Neuronal stem cell (in vitro differentiated cells): ENCODE results near the gene DVL1.
A peak's percentile ranks its signal among the peaks of the same experiment; 100 is the strongest.

Experiments used
- DNase-seq: peaks from one replicate; pipeline ENCODE4 v3.0.0-alpha.2; 2013; ENCODE audit warnings: low spot score
- H2AFZ ChIP-seq: one replicate; pipeline ENCODE4 v1.6.1; 2013; ENCODE audit warnings: mild to moderate bottlenecking, low read length, inconsistent platforms
- H2AK5ac ChIP-seq: 2 replicates; pipeline ENCODE4 v1.6.1; 2013; ENCODE audit warnings: low read depth, mild to moderate bottlenecking, inconsistent platforms, low read length, moderate library complexity, mixed read lengths
- H2BK120ac ChIP-seq: 2 replicates; pipeline ENCODE4 v1.6.1; 2013; ENCODE audit warnings: low read depth, mild to moderate bottlenecking, inconsistent platforms, low read length, moderate library complexity, mixed read lengths
- H2BK12ac ChIP-seq: one replicate; pipeline ENCODE4 v1.6.1; 2013; ENCODE audit warnings: low read length, inconsistent platforms
- H2BK15ac ChIP-seq: 2 replicates; pipeline ENCODE4 v1.6.1; 2013; ENCODE audit warnings: mild to moderate bottlenecking, low read length, inconsistent platforms, mixed read lengths
- H2BK5ac ChIP-seq: one replicate; pipeline ENCODE4 v1.6.1; 2013; ENCODE audit warnings: inconsistent platforms, mild to moderate bottlenecking, low read length, moderate library complexity
- H3K14ac ChIP-seq: one replicate; pipeline ENCODE4 v1.6.1; 2013; ENCODE audit warnings: low read length, inconsistent platforms
- H3K18ac ChIP-seq: 2 replicates; pipeline ENCODE4 v1.6.1; 2013; ENCODE audit warnings: low read length, inconsistent platforms
- H3K23ac ChIP-seq: 2 replicates; pipeline ENCODE4 v1.6.1; 2013; ENCODE audit warnings: low read depth, mild to moderate bottlenecking, mixed read lengths, low read length, inconsistent platforms; ENCODE audit not compliant: poor library complexity
- H3K27ac ChIP-seq: replicated peaks from 3 replicates; pipeline ENCODE4 v1.5.1; 2013; ENCODE audit warnings: low read length, inconsistent platforms
- H3K27me3 ChIP-seq, 3 experiments: 2 replicates each; pipeline ENCODE4 v1.6.1; 2013; ENCODE audit warnings: low read length in 3 of 3, mild to moderate bottlenecking in 2 of 3, inconsistent platforms in 1 of 3, low read depth in 1 of 3, mixed read lengths in 1 of 3, moderate library complexity in 1 of 3; ENCODE audit not compliant: control insufficient read depth in 3 of 3, insufficient read depth in 3 of 3
- H3K36me3 ChIP-seq, 2 donors: replicated peaks in 1 of 2; 2 replicates each; pipeline ENCODE4 v1.6.1; 2013; ENCODE audit warnings: low read length in 2 of 2; ENCODE audit not compliant: control insufficient read depth in 2 of 2, insufficient read depth in 2 of 2
- H3K4ac ChIP-seq: 2 replicates; pipeline ENCODE4 v1.6.1; 2013; ENCODE audit warnings: inconsistent platforms, mild to moderate bottlenecking, low read length, moderate library complexity
- H3K4me1 ChIP-seq, 2 donors: 1 replicate in 1 of 2; 2 replicates in 1 of 2; pipeline ENCODE4 v1.6.1; 2013; ENCODE audit warnings: low read length in 2 of 2, low read depth in 1 of 2; ENCODE audit not compliant: control insufficient read depth in 2 of 2, insufficient read depth in 1 of 2
- H3K4me2 ChIP-seq: one replicate; pipeline ENCODE4 v1.6.1; 2013; ENCODE audit warnings: mild to moderate bottlenecking, low read length, inconsistent platforms; ENCODE audit not compliant: insufficient read depth, poor library complexity, severe bottlenecking
- H3K4me3 ChIP-seq, 2 donors: 2 replicates each; pipeline ENCODE4 v1.5.1; 2013; ENCODE audit warnings: low read length in 2 of 2, mild to moderate bottlenecking in 2 of 2, inconsistent platforms in 1 of 2, moderate library complexity in 1 of 2
- H3K79me1 ChIP-seq: one replicate; pipeline ENCODE4 v1.6.1; 2013; ENCODE audit warnings: low read depth, mild to moderate bottlenecking, inconsistent platforms, low read length, moderate library complexity
- H3K9ac ChIP-seq: one replicate; pipeline ENCODE4 v1.6.1; 2013; ENCODE audit warnings: mild to moderate bottlenecking, low read depth, low read length, inconsistent platforms; ENCODE audit not compliant: poor library complexity
- H3K9me3 ChIP-seq, 2 donors: replicated peaks in 1 of 2; 2 replicates each; pipeline versions ENCODE3 to v1.6.1; 2013; ENCODE audit warnings: low read length in 2 of 2, mild to moderate bottlenecking in 2 of 2, inconsistent platforms in 1 of 2, low read depth in 1 of 2, mixed read lengths in 1 of 2, moderate library complexity in 1 of 2; ENCODE audit not compliant: control insufficient read depth in 2 of 2, insufficient read depth in 1 of 2
- H4K8ac ChIP-seq: one replicate; pipeline ENCODE4 v1.6.1; 2013; ENCODE audit warnings: low read depth, mild to moderate bottlenecking, inconsistent platforms, low read length, moderate library complexity
- H4K91ac ChIP-seq: one replicate; pipeline ENCODE4 v1.6.1; 2013; ENCODE audit warnings: low read length, low read depth, mild to moderate bottlenecking, inconsistent platforms; ENCODE audit not compliant: poor library complexity
- WGBS, 2 donors: extraction: QIAGEN DNeasy Blood & Tissue Kit; methylation state at CpG; one replicate each; pipeline ENCODE4 v1.1.7; 2013; ENCODE audit warnings: missing lambda C conversion rate in 2 of 2, mixed read lengths in 1 of 2; ENCODE audit not compliant: insufficient read length in 2 of 2, insufficient replicate concordance in 1 of 2; ENCODE audit errors: extremely low coverage in 2 of 2; 5-methylcytosine and 5-hydroxymethylcytosine counted together

The DVL1 gene

DNA sequence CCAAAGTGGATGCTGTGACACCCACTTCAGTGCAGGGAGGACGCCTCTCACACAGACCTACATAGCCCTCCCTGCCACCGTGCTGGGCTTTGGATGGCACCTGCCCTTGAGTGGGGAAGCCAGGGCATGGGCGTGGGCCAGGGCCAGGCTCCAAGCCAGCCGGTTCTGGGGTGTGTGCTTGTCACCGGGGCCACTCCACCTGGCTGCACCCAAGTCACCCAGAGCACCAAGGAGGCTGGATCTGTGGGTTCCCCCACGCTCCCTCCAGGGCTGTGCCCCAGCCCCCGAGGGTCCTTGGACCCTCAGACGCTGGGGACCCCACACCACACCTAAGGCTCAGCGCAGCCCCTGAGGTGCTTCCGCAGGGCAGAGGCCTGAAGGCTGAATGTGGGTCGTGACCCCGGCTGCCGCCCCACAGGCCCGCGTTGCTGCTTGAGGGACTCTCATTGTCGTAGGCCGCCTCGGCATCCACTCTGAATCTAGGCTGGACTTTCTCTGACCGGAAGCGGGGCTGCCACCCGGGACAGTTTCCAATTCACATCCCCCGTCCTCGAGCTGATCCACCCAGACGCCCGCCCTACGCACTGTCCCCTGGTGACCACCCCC lies 7.7 kb upstream of the DVL1 start:
- peaks cover 4% of the 10 kb centered on the region for H3K79me1 ChIP-seq
- peak overlapping the region; percentile 97 for H4K91ac ChIP-seq
- H3K27me3 ChIP-seq, result peaks cover 0 to 25% (median 14%) of the 10 kb centered on the region in 3 experiments
- peaks cover 0 to 3% of the 10 kb centered on the region in 2 donors for H3K9me3 ChIP-seq
- peak overlapping the region; percentile 85 for H2BK15ac ChIP-seq
- H2BK5ac ChIP-seq, result peak overlapping the region; percentile 75
- peak overlapping the region; percentile 99 for H2AK5ac ChIP-seq
- H4K8ac ChIP-seq, result no peak overlapping the region
- no CpG with 5 or more reads among the region's 26 CpGs for WGBS, 2 donors
- H3K14ac ChIP-seq, result peak overlapping the region; percentile 25
- peak overlapping the region; percentile 65 for H3K23ac ChIP-seq
- peaks cover 2 to 5% of the 10 kb centered on the region in 2 donors for H3K36me3 ChIP-seq
- no peak for DNase-seq
- H2AFZ ChIP-seq, result no peak overlapping the region
- peak overlapping the region; percentile 40 for H3K4me2 ChIP-seq
- H3K4ac ChIP-seq, result peak overlapping the region; percentile 66
- H2BK12ac ChIP-seq, result peak overlapping the region; percentile 82
- H3K9ac ChIP-seq, result peak overlapping the region; percentile 60
- peak overlapping the region in 1 of 2 donors; percentile 39 for H3K4me3 ChIP-seq
- H3K18ac ChIP-seq, result peak overlapping the region; percentile 93
- H2BK120ac ChIP-seq, result peak overlapping the region; percentile 91
- H3K27ac ChIP-seq, result no peak overlapping the region
- H3K4me1 ChIP-seq, result peaks cover 56 to 60% of the 10 kb centered on the region in 2 donors

DNA sequence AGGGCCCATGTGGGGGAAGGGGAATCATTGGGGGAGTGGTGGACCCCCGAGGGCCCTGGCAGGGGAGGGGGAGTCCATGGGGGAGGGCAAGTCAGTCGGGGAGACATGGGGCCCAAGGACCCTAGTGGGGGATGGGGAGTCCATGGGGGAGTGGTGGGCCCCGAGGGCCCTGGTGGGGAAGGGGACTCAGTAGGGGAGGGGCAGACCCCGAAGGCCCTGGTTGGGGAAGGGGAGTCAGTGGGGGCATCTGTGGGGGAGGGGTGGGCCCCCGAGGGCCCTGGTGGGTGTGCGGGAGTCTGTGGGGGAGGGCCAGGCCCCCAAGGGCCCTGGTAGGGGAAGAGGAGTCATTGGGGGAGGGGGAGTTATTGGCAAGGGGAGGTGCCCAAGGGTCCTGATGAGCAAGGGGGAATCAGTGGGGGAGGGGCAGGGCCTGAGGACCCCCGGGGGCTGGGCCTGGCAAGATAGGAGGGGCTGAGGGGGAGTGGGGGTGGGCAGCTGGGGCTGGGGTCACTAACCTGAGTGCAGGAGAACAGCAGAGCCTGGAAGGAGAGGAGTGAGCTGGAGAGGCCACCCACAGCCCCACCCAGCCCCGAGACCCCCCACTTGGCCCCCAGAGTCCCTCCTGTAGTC lies 7.1 kb upstream of the DVL1 start:
- no peak overlapping the region for H4K8ac ChIP-seq
- no peak for DNase-seq
- H2BK15ac ChIP-seq, result peak overlapping the region; percentile 85
- H3K18ac ChIP-seq, result peak overlapping the region; percentile 93
- H2BK12ac ChIP-seq, result peak overlapping the region; percentile 82
- peaks cover 2 to 5% of the 10 kb centered on the region in 2 donors for H3K36me3 ChIP-seq
- peak overlapping the region; percentile 91 for H2BK120ac ChIP-seq
- H4K91ac ChIP-seq, result no peak overlapping the region
- H3K9me3 ChIP-seq, result peaks cover 0 to 3% of the 10 kb centered on the region in 2 donors
- no peak overlapping the region for H3K4me2 ChIP-seq
- H3K27ac ChIP-seq, result no peak overlapping the region
- H2BK5ac ChIP-seq, result no peak overlapping the region
- H2AK5ac ChIP-seq, result peak overlapping the region; percentile 99
- H3K23ac ChIP-seq, result peak overlapping the region; percentile 29
- WGBS, 2 donors, result no CpG with 5 or more reads among the region's 8 CpGs
- no peak overlapping the region for H3K4ac ChIP-seq
- H3K79me1 ChIP-seq, result peaks cover 4% of the 10 kb centered on the region
- no peak overlapping the region for H2AFZ ChIP-seq
- H3K14ac ChIP-seq, result no peak overlapping the region
- no peak overlapping the region for H3K9ac ChIP-seq
- peaks cover 56 to 65% of the 10 kb centered on the region in 2 donors for H3K4me1 ChIP-seq
- H3K27me3 ChIP-seq, result peaks cover 0 to 25% (median 14%) of the 10 kb centered on the region in 3 experiments
- H3K4me3 ChIP-seq, result peak overlapping the region in 1 of 2 donors; percentile 39

DNA sequence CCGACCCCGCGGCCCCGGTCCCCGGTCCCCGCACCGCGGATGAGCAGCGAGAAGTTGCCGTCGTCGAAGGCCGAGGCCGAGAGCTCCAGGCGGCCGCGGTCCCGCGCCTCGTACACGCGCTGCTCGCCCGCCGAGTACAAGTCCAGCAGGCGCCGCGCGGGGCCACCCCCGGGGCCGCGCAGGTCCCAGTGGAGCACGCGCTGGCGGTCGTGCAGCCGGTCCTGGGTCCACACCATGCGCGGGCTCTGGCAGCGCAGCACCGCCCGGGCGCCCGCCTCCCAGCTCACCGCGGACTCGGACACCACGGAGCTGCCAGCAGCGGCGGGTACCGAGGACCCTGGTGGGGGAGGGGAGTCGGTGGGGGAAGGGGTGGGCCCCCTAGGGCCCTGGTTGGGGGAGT lies 6.2 kb upstream of the DVL1 start:
- H2AFZ ChIP-seq, result no peak overlapping the region
- peak overlapping the region; percentile 91 for H2BK120ac ChIP-seq
- peak overlapping the region; percentile 49 for H3K4me2 ChIP-seq
- no peak overlapping the region for H3K9ac ChIP-seq
- peak overlapping the region; percentile 92 for H2AK5ac ChIP-seq
- H3K14ac ChIP-seq, result no peak overlapping the region
- no peak overlapping the region for H4K8ac ChIP-seq
- peak overlapping the region in 1 of 2 donors; percentile 36 for H3K4me3 ChIP-seq
- no peak overlapping the region for H4K91ac ChIP-seq
- H3K27me3 ChIP-seq, result peaks cover 0 to 25% (median 14%) of the 10 kb centered on the region in 3 experiments
- no peak overlapping the region for H3K27ac ChIP-seq
- peak overlapping the region; percentile 92 for H3K18ac ChIP-seq
- no CpG with 5 or more reads among the region's 52 CpGs for WGBS, 2 donors
- H2BK12ac ChIP-seq, result no peak overlapping the region
- H3K4ac ChIP-seq, result no peak overlapping the region
- H3K79me1 ChIP-seq, result peaks cover 4% of the 10 kb centered on the region
- H3K4me1 ChIP-seq, result peaks cover 48 to 58% of the 10 kb centered on the region in 2 donors
- peak overlapping the region; percentile 89 for H3K23ac ChIP-seq
- peaks cover 0 to 3% of the 10 kb centered on the region in 2 donors for H3K9me3 ChIP-seq
- no peak overlapping the region for H2BK5ac ChIP-seq
- peak overlapping the region; percentile 92 for H2BK15ac ChIP-seq
- H3K36me3 ChIP-seq, result peaks cover 2 to 5% of the 10 kb centered on the region in 2 donors
- no peak for DNase-seq
